GM21723 (cell line): ENCODE data around the gene C1orf185.
"Not testable (repeated sequence)": the region's sequence is repeated elsewhere in the genome, so short reads cannot be mapped to it uniquely, and the experiment has no call there.

Experiments
- ATAC-seq: cut with Tn5 transposase; IDR thresholded peaks from one replicate; pipeline ENCODE4 v1.9.1; 2021; ENCODE audit warnings: mild to moderate bottlenecking, moderate library complexity; ENCODE audit not compliant: unreplicated experiment

Gene C1orf185

GRCh38 chr1:51101976-51102375, at the start of gene C1orf185:
TSS of gene C1orf185 (plus strand) at chr1:51102228. CDS start at chr1:51102234, 6 bp downstream.
- ATAC-seq = no peak

GRCh38 chr1:51058858-51059257, 43.2 kb upstream of the C1orf185 start:
- no peak for ATAC-seq

- no peak for ATAC-seq
These were observed 40.7 kb upstream of the C1orf185 start for GRCh38 chr1:51061231-51061918.

GRCh38 chr1:51063121-51063520, 38.9 kb upstream of the C1orf185 start:
- no peak for ATAC-seq

- no peak for ATAC-seq
These were observed 32.0 kb upstream of the C1orf185 start for GRCh38 chr1:51070011-51070410.

- ATAC-seq = no peak
These were observed 31.4 kb upstream of the C1orf185 start for GRCh38 chr1:51070640-51071039.

- no peak for ATAC-seq
These were observed 30.6 kb upstream of the C1orf185 start for GRCh38 chr1:51071291-51072042.

- ATAC-seq = no peak
These were observed 30.0 kb upstream of the C1orf185 start for GRCh38 chr1:51072043-51072439.

- no peak for ATAC-seq
These were observed 29.4 kb upstream of the C1orf185 start for GRCh38 chr1:51072651-51073050.

- no peak for ATAC-seq
These were observed 28.6 kb upstream of the C1orf185 start for GRCh38 chr1:51073456-51073855.

GRCh38 chr1:51086496-51087271, 15.3 kb upstream of the C1orf185 start:
- no peak for ATAC-seq

- no peak for ATAC-seq
These were observed 13.6 kb upstream of the C1orf185 start for GRCh38 chr1:51088474-51088873.

- ATAC-seq = no peak
These were observed 8.4 kb upstream of the C1orf185 start for GRCh38 chr1:51093581-51093980.

- ATAC-seq = no peak
These were observed 4.9 kb upstream of the C1orf185 start for GRCh38 chr1:51097171-51097570.

- peak; percentile 84 for ATAC-seq
These were observed 1.7 kb upstream of the C1orf185 start for GRCh38 chr1:51100264-51100880.

- ATAC-seq = no peak
These were observed 12.1 kb downstream of the C1orf185 start for GRCh38 chr1:51114137-51114536.

GRCh38 chr1:51115714-51116404, 13.8 kb downstream of the C1orf185 start:
- no peak for ATAC-seq

- no peak for ATAC-seq
These were observed 17.3 kb downstream of the C1orf185 start for GRCh38 chr1:51119331-51119730.

GRCh38 chr1:51120629-51121028, 18.6 kb downstream of the C1orf185 start:
- ATAC-seq = no peak

GRCh38 chr1:51127152-51127551, 25.1 kb downstream of the C1orf185 start:
- ATAC-seq = not testable (repeated sequence)

- ATAC-seq = no peak
These were observed 29.2 kb downstream of the C1orf185 start for GRCh38 chr1:51131185-51131584.
